CD1c-positive myeloid dendritic cell (primary cell): ENCODE data around the gene CPPED1.
A peak's percentile ranks its signal among the peaks of the same experiment; 100 is the strongest.
"Not testable (repeated sequence)": the region's sequence is repeated elsewhere in the genome, so short reads cannot be mapped to it uniquely, and the experiment has no call there.

Source experiments
- DNase-seq: peaks from one replicate; pipeline ENCODE4 v3.0.0-alpha.2; 2016; ENCODE audit errors: extremely low spot score

CPPED1 gene

GRCh38 chr16:12802048-12802447 is 1.6 kb downstream of the CPPED1 start:
- DNase-seq: no peak

- peak; percentile 96 for DNase-seq
Observed at GRCh38 chr16:12801511-12802042, 2.1 kb downstream of the CPPED1 start.

GRCh38 chr16:12800817-12801216 is 2.9 kb downstream of the CPPED1 start:
- peak; percentile 75 for DNase-seq

GRCh38 chr16:12799996-12800395 is 3.7 kb downstream of the CPPED1 start:
- DNase-seq: not testable (repeated sequence)

- no peak for DNase-seq
Observed at GRCh38 chr16:12798846-12799245, 4.8 kb downstream of the CPPED1 start.

GRCh38 chr16:12798171-12798570 is 5.5 kb downstream of the CPPED1 start:
- no peak for DNase-seq

- DNase-seq: no peak
Observed at GRCh38 chr16:12796498-12796897, 7.2 kb downstream of the CPPED1 start.

GRCh38 chr16:12794486-12795387 is 8.9 kb downstream of the CPPED1 start:
- no peak for DNase-seq

GRCh38 chr16:12793865-12794240 is 9.8 kb downstream of the CPPED1 start:
- no peak for DNase-seq

- no peak for DNase-seq
Observed at GRCh38 chr16:12793120-12793864, 10.4 kb downstream of the CPPED1 start.

- not testable (repeated sequence) for DNase-seq
Observed at GRCh38 chr16:12792528-12792927, 11.2 kb downstream of the CPPED1 start.

- no peak for DNase-seq
Observed at GRCh38 chr16:12791340-12791739, 12.3 kb downstream of the CPPED1 start.

GRCh38 chr16:12788758-12789157 is 14.9 kb downstream of the CPPED1 start:
- DNase-seq: no peak

- DNase-seq: peak; percentile 30
Observed at GRCh38 chr16:12786081-12786480, 17.6 kb downstream of the CPPED1 start.

GRCh38 chr16:12784076-12784475 is 19.6 kb downstream of the CPPED1 start:
- DNase-seq: no peak

- DNase-seq: no peak
Observed at GRCh38 chr16:12781777-12782176, 21.9 kb downstream of the CPPED1 start.

- no peak for DNase-seq
Observed at GRCh38 chr16:12780467-12780866, 23.2 kb downstream of the CPPED1 start.

- no peak for DNase-seq
Observed at GRCh38 chr16:12778726-12779125, 25.0 kb downstream of the CPPED1 start.

GRCh38 chr16:12775656-12776236 is 27.9 kb downstream of the CPPED1 start:
- DNase-seq: no peak

- no peak for DNase-seq
Observed at GRCh38 chr16:12773221-12773620, 30.5 kb downstream of the CPPED1 start.

GRCh38 chr16:12771341-12771798 is 32.3 kb downstream of the CPPED1 start:
- DNase-seq: no peak

GRCh38 chr16:12769525-12769924 is 34.2 kb downstream of the CPPED1 start:
- no peak for DNase-seq
